Effector memory CD4-positive, alpha-beta T cell (primary cell): Measurements from ENCODE around the gene SIRT6.
A peak's percentile ranks its signal among the peaks of the same experiment; 100 is the strongest.
"Not testable (repeated sequence)": the region's sequence is repeated elsewhere in the genome, so short reads cannot be mapped to it uniquely, and the experiment has no call there.

ENCODE experiments used
- DNase-seq, 3 donors: peaks; one replicate each; pipeline ENCODE4 v3.0.0-alpha.2; 2020
- H3K27ac ChIP-seq: 2 replicates; pipeline ENCODE4 v1.7.0; 2013; ENCODE audit warnings: mild to moderate bottlenecking, low read length, moderate library complexity; ENCODE audit not compliant: insufficient read depth, poor library complexity, severe bottlenecking
- H3K27me3 ChIP-seq: replicated peaks from 2 replicates; pipeline ENCODE4 v1.7.0; 2013; ENCODE audit warnings: mild to moderate bottlenecking, low read length; ENCODE audit not compliant: insufficient read depth, control insufficient read depth, poor library complexity, severe bottlenecking
- H3K36me3 ChIP-seq: 2 replicates; pipeline ENCODE4 v1.7.0; 2013; ENCODE audit warnings: mild to moderate bottlenecking, low read length, moderate library complexity; ENCODE audit not compliant: control insufficient read depth, insufficient read depth
- H3K4me1 ChIP-seq: 2 replicates; pipeline ENCODE4 v1.7.0; 2013; ENCODE audit warnings: low read length, mild to moderate bottlenecking; ENCODE audit not compliant: control insufficient read depth, insufficient read depth, poor library complexity, severe bottlenecking
- H3K4me3 ChIP-seq: 2 replicates; pipeline ENCODE4 v1.7.0; 2013; ENCODE audit warnings: low read length, low read depth, mild to moderate bottlenecking; ENCODE audit not compliant: insufficient read depth, poor library complexity, severe bottlenecking
- H3K9me3 ChIP-seq: 2 replicates; pipeline ENCODE4 v1.7.0; 2013; ENCODE audit warnings: mild to moderate bottlenecking, low read length, moderate library complexity; ENCODE audit not compliant: control insufficient read depth

The SIRT6 gene

GRCh38 chr19:4138445-4138844 is 43.9 kb downstream of the SIRT6 start:
- H3K36me3 ChIP-seq: no peaks in the 10 kb centered on the region
- H3K4me1 ChIP-seq: no peaks in the 10 kb centered on the region
- no peaks in the 10 kb centered on the region for H3K9me3 ChIP-seq
- no peaks in the 10 kb centered on the region for H3K27me3 ChIP-seq
- no peak overlapping the region for H3K4me3 ChIP-seq
- DNase-seq: no peak
- no peak overlapping the region for H3K27ac ChIP-seq

- H3K36me3 ChIP-seq: no peaks in the 10 kb centered on the region
- no peaks in the 10 kb centered on the region for H3K27me3 ChIP-seq
- H3K4me1 ChIP-seq: no peaks in the 10 kb centered on the region
- H3K27ac ChIP-seq: no peak overlapping the region
- H3K9me3 ChIP-seq: no peaks in the 10 kb centered on the region
- no peak for DNase-seq
- H3K4me3 ChIP-seq: no peak overlapping the region
Observed at GRCh38 chr19:4136680-4137088, 45.7 kb downstream of the SIRT6 start.

GRCh38 chr19:4135386-4135785 is 47.0 kb downstream of the SIRT6 start:
- not testable (repeated sequence) for H3K36me3 ChIP-seq, H3K4me3 ChIP-seq, H3K9me3 ChIP-seq, H3K4me1 ChIP-seq, H3K27ac ChIP-seq, H3K27me3 ChIP-seq, DNase-seq

DNA sequence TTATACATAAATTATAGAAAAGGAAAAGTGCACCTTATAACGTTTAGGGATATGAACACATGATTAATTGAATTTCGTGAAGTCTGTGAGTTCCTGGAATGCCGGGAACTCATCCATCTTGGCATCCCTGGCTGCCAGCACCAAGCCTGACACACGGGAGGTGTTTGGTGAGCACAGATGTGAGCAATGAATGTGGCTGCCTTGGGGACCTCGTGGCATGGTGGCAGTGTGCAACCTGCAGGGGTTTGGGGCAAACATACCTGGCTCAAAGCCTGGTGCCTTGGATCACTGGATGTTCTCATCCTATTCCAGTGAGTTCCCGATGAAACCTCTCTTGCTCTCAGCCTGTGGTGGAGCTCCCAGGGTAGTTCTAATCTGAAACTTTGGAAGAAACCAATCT is 48.0 kb downstream of the SIRT6 start:
- Histone ChIP-seq H3K4me3 (no peak overlapping the region), H3K4me1 (no peaks in the 10 kb centered on the region), H3K36me3 (no peaks in the 10 kb centered on the region), H3K27ac (no peak overlapping the region), H3K9me3 (no peaks in the 10 kb centered on the region), H3K27me3 (no peaks in the 10 kb centered on the region)
- DNase-seq: no peak

DNA sequence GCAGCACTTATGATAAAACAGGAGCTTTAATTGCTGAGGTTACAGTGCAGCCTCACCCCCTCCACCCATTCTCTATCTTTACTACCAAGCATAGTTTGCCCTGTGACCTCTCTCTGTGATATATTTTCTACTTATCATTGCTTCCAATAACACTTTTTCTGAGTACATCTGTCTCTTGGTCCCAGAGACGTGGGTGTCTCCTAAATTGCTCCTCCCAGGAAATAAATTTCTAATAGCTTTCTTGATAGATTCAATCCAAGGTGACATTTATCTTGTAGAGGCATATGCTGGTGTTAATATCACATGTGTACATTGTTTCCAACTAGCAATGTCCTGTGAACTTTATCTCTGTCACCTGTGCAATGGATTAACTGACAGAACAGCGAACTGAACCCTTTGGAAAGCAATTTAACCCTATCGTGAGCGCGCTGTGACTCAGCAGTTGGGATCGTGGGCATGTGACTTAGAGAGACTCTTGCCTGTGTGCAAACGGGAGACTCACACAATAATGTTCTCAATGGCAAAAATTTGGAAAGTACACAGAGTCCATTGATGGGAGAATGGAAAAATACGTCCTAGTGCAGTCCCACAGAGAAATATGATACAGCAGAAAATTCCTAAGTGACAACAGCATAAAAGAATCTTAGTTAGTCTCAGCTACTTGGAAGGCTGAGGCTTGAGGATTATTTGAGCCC is 51.5 kb downstream of the SIRT6 start:
- H3K27me3 ChIP-seq: no peaks in the 10 kb centered on the region
- H3K27ac ChIP-seq: no peak overlapping the region
- H3K36me3 ChIP-seq: no peaks in the 10 kb centered on the region
- no peaks in the 10 kb centered on the region for H3K9me3 ChIP-seq
- H3K4me1 ChIP-seq: no peaks in the 10 kb centered on the region
- no peak overlapping the region for H3K4me3 ChIP-seq
- no peak for DNase-seq

DNA sequence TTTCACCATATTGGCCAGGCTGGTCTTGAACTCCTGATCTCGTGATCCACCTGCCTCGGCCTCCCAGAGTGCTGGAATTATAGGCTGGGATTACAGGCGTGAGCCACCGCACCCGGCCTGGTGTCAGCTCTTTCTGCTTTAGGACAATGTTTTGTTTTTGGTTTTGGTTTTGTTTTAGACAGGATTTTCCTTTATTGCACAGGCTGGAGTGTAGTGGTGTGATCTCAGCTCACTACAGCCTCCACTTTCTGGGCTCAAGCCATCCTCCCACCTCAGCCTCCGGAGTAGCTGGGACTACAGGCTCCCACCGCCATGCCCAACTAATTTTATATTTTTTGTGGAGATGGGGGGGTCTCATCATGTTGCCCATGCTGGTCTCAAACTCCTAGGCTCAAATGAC is 53.3 kb downstream of the SIRT6 start:
- not testable (repeated sequence) for H3K27ac ChIP-seq, H3K4me1 ChIP-seq, H3K27me3 ChIP-seq, H3K9me3 ChIP-seq, H3K4me3 ChIP-seq, H3K36me3 ChIP-seq, DNase-seq

- H3K27me3 ChIP-seq, H3K4me3 ChIP-seq, DNase-seq, H3K9me3 ChIP-seq, H3K27ac ChIP-seq, H3K36me3 ChIP-seq: not testable (repeated sequence)
- H3K4me1 ChIP-seq: peaks cover 18% of the 10 kb centered on the region
Observed at GRCh38 chr19:4127322-4127721, 55.0 kb downstream of the SIRT6 start.

DNA sequence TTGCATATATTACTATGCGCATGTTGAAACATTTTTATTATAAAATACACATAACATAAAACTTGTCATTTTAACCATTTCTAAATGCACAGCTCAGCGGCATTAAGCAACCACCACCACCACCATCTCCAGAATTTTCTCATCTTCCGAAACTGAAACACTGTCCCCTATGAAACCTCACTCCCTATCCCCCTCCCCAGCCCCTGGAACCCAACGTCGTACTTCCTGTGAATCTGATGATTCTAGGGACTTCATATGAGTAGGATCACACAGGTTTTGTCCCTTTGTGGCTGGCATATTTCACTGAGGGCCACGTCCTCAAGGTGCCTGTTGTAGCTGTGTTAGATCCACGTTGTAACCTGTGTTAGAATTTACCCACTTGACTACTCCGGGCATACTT is 57.7 kb downstream of the SIRT6 start:
- no peak for DNase-seq
- Histone ChIP-seq H3K27me3 (no peaks in the 10 kb centered on the region), H3K4me3 (peak overlapping the region; percentile 73), H3K27ac (peak overlapping the region; percentile 73), H3K36me3 (no peaks in the 10 kb centered on the region), H3K9me3 (no peaks in the 10 kb centered on the region), H3K4me1 (peaks cover 18% of the 10 kb centered on the region)
